A673 (cell line): Measurements from ENCODE around the gene ERGIC2.

Experiments used
- CTCF ChIP-seq: fragments of 300-800, 200-600 bp; sonication (generic); conservative IDR thresholded peaks from 2 replicates; pipeline ENCODE4 v1.5.1; 2017; ENCODE audit warnings: low read depth, mild to moderate bottlenecking, antibody characterized with exemption, low read length, moderate library complexity, mixed read lengths
- EZH2 ChIP-seq: fragments of 200-600 bp; sonication (generic); IDR thresholded peaks from 2 replicates; pipeline ENCODE4 v1.6.1; 2017; ENCODE audit warnings: borderline replicate concordance, low read depth, mild to moderate bottlenecking, mixed read lengths, antibody characterized with exemption, low read length; ENCODE audit not compliant: poor library complexity, severe bottlenecking

GRCh38 chr12:29376118-29376517 is 4.9 kb downstream of the ERGIC2 start:
- TF ChIP-seq EZH2, result no peak
- no peak for TF ChIP-seq CTCF
